Activated CD4-positive, alpha-beta T cell treated with anti-CD3 and anti-CD28 coated beads, Interleukin-2, amount 10 ng/mL, durations not matched to agents 7 days and 5 days (primary cell): Measurements from ENCODE around the gene ATXN7L3. TPM values are rescaled to one million over a fixed set of nuclear protein-coding genes. Genes with fewer than 3 reads are reported as not detected.

ENCODE experiments used
- CTCF ChIA-PET: fragments of 350-600 bp; sonication (Branson Sonifier 250); formaldehyde crosslinking; loops from one replicate; lab custom pipeline; 2021; ENCODE audit warnings: antibody characterized with exemption; lab: Charles Lee
- POLR2A ChIA-PET: fragments of 350-600 bp; sonication (Branson Sonifier 250); formaldehyde crosslinking; loops from one replicate; lab custom pipeline; 2021; ENCODE audit warnings: antibody characterized with exemption; lab: Charles Lee
- DNase-seq: peaks from one replicate; pipeline ENCODE4 v3.0.0-alpha.2; 2020
- H3K27ac Mint-ChIP-seq: one replicate; pipeline ENCODE4 v1.8.0; 2021; ENCODE audit warnings: mild to moderate bottlenecking, moderate library complexity, mixed read lengths
- H3K27me3 Mint-ChIP-seq: one replicate; pipeline ENCODE4 v1.8.0; 2021; ENCODE audit warnings: mixed read lengths
- H3K36me3 Mint-ChIP-seq: one replicate; pipeline ENCODE4 v1.8.0; 2021; ENCODE audit warnings: low read depth, mixed read lengths
- H3K4me1 Mint-ChIP-seq: one replicate; pipeline ENCODE4 v1.8.0; 2021; ENCODE audit warnings: mixed read lengths
- H3K4me3 Mint-ChIP-seq: one replicate; pipeline ENCODE4 v1.8.0; 2021; ENCODE audit warnings: mild to moderate bottlenecking, moderate library complexity, mixed read lengths
- H3K9me3 Mint-ChIP-seq: one replicate; pipeline ENCODE4 v1.8.0; 2021; ENCODE audit warnings: mixed read lengths
- total RNA-seq, 2 experiments: library from RNA; stranded (reverse); gene quantifications; one replicate each; pipeline ENCODE4 v1.2.3, GENCODE V29; 2021

ATXN7L3 gene
- total RNA-seq, 2 experiments from 2014 or later: 110 to 112 TPM

DNA sequence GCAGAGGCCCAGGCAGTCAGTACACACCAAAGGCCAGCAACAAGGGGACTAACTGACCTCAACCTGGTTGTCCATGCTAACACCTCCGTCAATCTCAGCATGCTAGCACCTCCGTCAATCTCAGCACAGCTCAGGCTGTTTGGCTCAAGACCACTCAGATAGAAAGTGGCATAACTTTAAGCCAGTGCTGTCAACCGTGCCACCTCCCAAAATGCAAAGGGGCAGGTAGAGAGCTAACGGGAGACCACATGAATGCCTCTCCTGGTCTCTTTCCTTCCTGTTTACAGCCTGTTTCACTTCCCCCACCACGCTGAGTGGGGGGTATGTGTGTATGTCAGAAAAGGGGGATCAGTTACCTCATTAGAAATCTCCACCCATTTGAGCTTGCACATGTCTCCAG lies 16.5 kb upstream of the ATXN7L3 start:
- peak overlapping the region; percentile 88 for H3K4me3 Mint-ChIP-seq
- H3K4me1 Mint-ChIP-seq: peaks cover 45% of the 10 kb centered on the region
- peak overlapping the region; percentile 92 for H3K27ac Mint-ChIP-seq
- peaks cover 49% of the 10 kb centered on the region for H3K36me3 Mint-ChIP-seq
- DNase-seq: peak; percentile 72
- ChIA-PET POLR2A (interaction anchor here (0.6 to 1.1 kb wide), 2 partner anchors 12 to 18 kb away, joined by 3 to 4 read pairs; no protein-coding TSS in a partner anchor), CTCF (interaction anchor here (1.0 to 3.1 kb wide), 7 partner anchors 12 to 147 kb away, joined by 3 to 15 read pairs (median 5); partner anchors contain the start of genes FAM171A2 and GRN)
- no peaks in the 10 kb centered on the region for H3K9me3 Mint-ChIP-seq
- no peaks in the 10 kb centered on the region for H3K27me3 Mint-ChIP-seq

- peaks cover 52% of the 10 kb centered on the region for H3K4me1 Mint-ChIP-seq
- POLR2A ChIA-PET: no interaction called here
- CTCF ChIA-PET: interaction anchor here (0.9 to 1.4 kb wide), 3 partner anchors 9 to 135 kb away, joined by 3 read pairs; no protein-coding TSS in a partner anchor
- H3K27me3 Mint-ChIP-seq: no peaks in the 10 kb centered on the region
- H3K9me3 Mint-ChIP-seq: no peaks in the 10 kb centered on the region
- H3K27ac Mint-ChIP-seq: peak overlapping the region; percentile 92
- no peak for DNase-seq
- H3K4me3 Mint-ChIP-seq: peak overlapping the region; percentile 19
- H3K36me3 Mint-ChIP-seq: peaks cover 51% of the 10 kb centered on the region
These were observed 15.2 kb upstream of the ATXN7L3 start for GRCh38 chr17:44214896-44215295.

DNA sequence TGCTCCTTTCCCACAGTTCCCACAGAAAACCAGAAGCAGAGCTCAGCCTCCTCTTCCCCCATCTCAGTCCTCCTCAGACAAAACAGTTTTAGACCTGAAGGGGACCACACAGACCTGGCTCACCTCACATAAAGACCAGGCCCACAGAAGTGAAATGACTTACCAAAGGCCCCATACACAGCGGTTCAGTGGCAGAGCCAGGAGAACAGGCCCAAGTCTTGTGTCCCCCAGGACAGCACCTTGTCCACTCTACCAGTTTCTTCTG lies 14.5 kb upstream of the ATXN7L3 start:
- ChIA-PET POLR2A (no interaction called here), CTCF (interaction anchor here (0.7 to 0.9 kb wide), 2 partner anchors 117 to 131 kb away, joined by 3 read pairs; partner anchors contain the start of gene GRN)
- H3K9me3 Mint-ChIP-seq: no peaks in the 10 kb centered on the region
- H3K36me3 Mint-ChIP-seq: peaks cover 57% of the 10 kb centered on the region
- DNase-seq: no peak
- no peaks in the 10 kb centered on the region for H3K27me3 Mint-ChIP-seq
- H3K4me1 Mint-ChIP-seq: peaks cover 60% of the 10 kb centered on the region
- H3K27ac Mint-ChIP-seq: peak overlapping the region; percentile 74
- no peak overlapping the region for H3K4me3 Mint-ChIP-seq

DNA sequence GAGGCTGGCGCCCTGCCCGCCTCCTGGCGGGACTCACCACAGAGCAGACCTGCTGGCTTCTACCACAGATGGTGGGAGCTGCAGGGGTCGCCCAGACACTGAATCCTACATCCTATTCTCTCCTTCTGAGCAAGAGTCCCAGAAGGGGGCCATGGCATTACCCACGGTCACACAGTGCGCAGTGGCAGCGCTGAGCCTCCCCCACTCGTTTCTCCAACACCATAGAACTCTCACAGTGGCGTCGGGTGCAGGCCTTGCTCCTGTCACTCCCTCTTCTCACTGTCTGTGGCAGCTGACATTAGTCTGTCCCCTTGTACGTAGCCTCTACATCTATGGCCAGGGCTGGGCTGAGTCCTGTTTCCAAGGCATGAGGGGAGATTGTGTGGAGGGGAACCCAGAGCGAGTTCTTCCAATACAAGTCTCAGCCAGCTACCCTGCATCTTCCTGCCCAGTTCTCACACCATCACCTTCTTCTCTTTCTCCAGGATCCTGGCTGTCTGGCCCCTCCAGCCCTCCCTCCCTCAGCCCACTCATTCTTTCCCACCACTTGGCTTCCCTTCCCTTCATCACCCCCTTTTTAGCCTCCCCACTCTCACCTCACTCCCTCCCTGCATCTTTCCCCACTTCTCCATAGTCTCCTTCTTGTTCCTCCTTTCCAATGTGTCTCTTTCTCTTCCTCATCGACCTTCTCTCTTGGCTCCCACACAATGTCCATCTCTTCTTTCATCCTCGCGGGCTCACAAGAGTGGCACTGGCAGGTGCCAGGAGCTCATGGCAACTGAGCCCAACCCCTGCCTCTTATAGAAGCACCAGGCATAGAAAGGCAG lies 13.9 kb upstream of the ATXN7L3 start:
- H3K27ac Mint-ChIP-seq: peak overlapping the region; percentile 74
- no peaks in the 10 kb centered on the region for H3K9me3 Mint-ChIP-seq
- no peak for DNase-seq
- ChIA-PET CTCF (interaction anchor here (0.6 to 0.9 kb wide), 4 partner anchors 10 to 132 kb away, joined by 3 to 5 read pairs (median 4); partner anchors contain the start of gene GRN), POLR2A (no interaction called here)
- H3K36me3 Mint-ChIP-seq: peaks cover 60% of the 10 kb centered on the region
- H3K27me3 Mint-ChIP-seq: no peaks in the 10 kb centered on the region
- H3K4me3 Mint-ChIP-seq: no peak overlapping the region
- peaks cover 60% of the 10 kb centered on the region for H3K4me1 Mint-ChIP-seq

GRCh38 chr17:44212507-44213402 lies 13.1 kb upstream of the ATXN7L3 start:
- POLR2A ChIA-PET: no interaction called here
- Mint-ChIP-seq H3K4me3 (no peak overlapping the region), H3K27ac (peak overlapping the region; percentile 79), H3K4me1 (peaks cover 66% of the 10 kb centered on the region), H3K9me3 (no peaks in the 10 kb centered on the region), H3K36me3 (peaks cover 66% of the 10 kb centered on the region), H3K27me3 (no peaks in the 10 kb centered on the region)
- CTCF ChIA-PET: interaction anchor here (0.6 to 2.0 kb wide), 4 partner anchors 12 to 114 kb away, joined by 3 to 8 read pairs (median 4); no protein-coding TSS in a partner anchor
- DNase-seq: no peak

- H3K4me3 Mint-ChIP-seq: no peak overlapping the region
- peak overlapping the region; percentile 50 for H3K27ac Mint-ChIP-seq
- POLR2A ChIA-PET: no interaction called here
These were observed 11.9 kb upstream of the ATXN7L3 start for GRCh38 chr17:44211281-44212265.

GRCh38 chr17:44210342-44211192 lies 10.9 kb upstream of the ATXN7L3 start:
- peaks cover 53% of the 10 kb centered on the region for H3K4me1 Mint-ChIP-seq
- H3K27me3 Mint-ChIP-seq: no peaks in the 10 kb centered on the region
- H3K4me3 Mint-ChIP-seq: peak overlapping the region; percentile 56
- CTCF ChIA-PET: interaction anchor here (0.6 to 3.4 kb wide), 55 partner anchors 10 to 657 kb away, joined by 3 to 56 read pairs (median 4); partner anchors contain the start of genes ATXN7L3, FAM171A2, GRN and HDAC5
- POLR2A ChIA-PET: interaction anchor here (0.6 to 1.7 kb wide), 5 partner anchors 8 to 123 kb away, joined by 3 to 6 read pairs (median 5); partner anchors contain the start of gene ATXN7L3
- peak; percentile 90 for DNase-seq
- H3K9me3 Mint-ChIP-seq: no peaks in the 10 kb centered on the region
- H3K27ac Mint-ChIP-seq: peak overlapping the region; percentile 88
- H3K36me3 Mint-ChIP-seq: peaks cover 60% of the 10 kb centered on the region

More at GRCh38 chr17:44211281-44212265, 11.9 kb upstream of the ATXN7L3 start:
- H3K36me3 Mint-ChIP-seq: peaks cover 64% of the 10 kb centered on the region
- DNase-seq: no peak
- H3K9me3 Mint-ChIP-seq: no peaks in the 10 kb centered on the region
- no peaks in the 10 kb centered on the region for H3K27me3 Mint-ChIP-seq
- CTCF ChIA-PET: interaction anchor here (0.8 to 3.4 kb wide), 20 partner anchors 9 to 311 kb away, joined by 3 to 56 read pairs (median 8); partner anchors contain the start of genes ATXN7L3, FAM171A2, TMUB2 and UBTF
- peaks cover 63% of the 10 kb centered on the region for H3K4me1 Mint-ChIP-seq

DNA sequence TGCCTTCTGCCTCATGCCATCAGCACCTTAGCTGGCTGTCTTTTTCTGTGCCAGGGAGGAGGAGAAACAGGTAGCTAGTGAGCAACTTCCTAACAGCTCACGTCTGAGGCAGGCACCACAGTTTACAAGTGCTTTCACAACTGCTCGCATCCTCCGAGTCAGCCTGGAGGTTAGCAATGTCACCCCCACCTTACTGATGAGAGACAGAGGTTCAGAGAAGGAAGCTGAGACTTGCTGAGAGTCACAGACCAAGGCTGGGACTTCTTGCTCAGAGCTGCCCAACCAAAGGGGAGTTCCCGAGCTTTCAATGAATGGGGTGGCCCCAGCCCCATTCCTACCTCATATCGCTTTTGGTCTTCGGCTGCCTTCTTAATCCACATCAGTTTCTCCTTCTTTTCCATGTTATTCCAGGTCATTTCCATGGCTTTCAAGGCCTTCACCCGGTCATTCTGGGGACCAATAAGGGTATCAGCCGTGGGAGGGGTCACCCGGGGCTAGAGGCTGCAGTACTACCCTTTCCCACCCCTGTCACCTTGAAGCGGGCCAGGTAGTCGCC lies 10.2 kb upstream of the ATXN7L3 start:
- POLR2A ChIA-PET: interaction anchor here (0.6 to 1.7 kb wide), 5 partner anchors 8 to 143 kb away, joined by 3 to 6 read pairs (median 4); partner anchors contain the start of gene ATXN7L3
- peaks cover 46% of the 10 kb centered on the region for H3K4me1 Mint-ChIP-seq

DNA sequence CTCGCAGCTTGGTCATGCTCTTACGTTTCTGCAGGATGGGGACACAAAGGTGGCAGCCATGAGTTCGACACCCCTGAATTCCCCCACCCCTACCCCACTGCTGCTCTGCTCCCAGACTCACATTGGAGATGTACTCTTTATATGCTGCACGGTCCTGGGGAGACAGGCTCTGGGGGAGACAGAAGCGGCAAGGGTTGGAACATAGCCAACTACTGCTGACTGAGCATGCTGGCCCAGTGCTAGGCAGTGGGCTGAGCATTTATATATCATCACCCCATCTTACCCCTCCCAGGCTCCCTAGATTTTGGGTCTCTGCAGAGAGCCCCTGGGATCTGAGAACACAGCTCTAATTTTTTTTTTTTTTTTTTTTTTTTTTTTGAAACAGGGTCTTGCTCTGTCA lies 8.1 kb upstream of the ATXN7L3 start:
- no peak for DNase-seq
- Mint-ChIP-seq H3K36me3 (peaks cover 40% of the 10 kb centered on the region), H3K4me3 (no peak overlapping the region), H3K4me1 (peaks cover 48% of the 10 kb centered on the region), H3K27me3 (no peaks in the 10 kb centered on the region), H3K9me3 (no peaks in the 10 kb centered on the region), H3K27ac (no peak overlapping the region)
- ChIA-PET CTCF (no interaction called here), POLR2A (no interaction called here)

More for the DNA sequence above, 10.2 kb upstream of the ATXN7L3 start:
- no peak for DNase-seq
- Mint-ChIP-seq H3K27me3 (no peaks in the 10 kb centered on the region), H3K4me3 (peak overlapping the region; percentile 56), H3K9me3 (no peaks in the 10 kb centered on the region), H3K27ac (peak overlapping the region; percentile 88), H3K36me3 (peaks cover 53% of the 10 kb centered on the region)
- CTCF ChIA-PET: interaction anchor here (0.6 to 3.4 kb wide), 49 partner anchors 11 to 658 kb away, joined by 3 to 56 read pairs (median 5); partner anchors contain the start of genes ATXN7L3, FAM171A2, GRN and HDAC5

GRCh38 chr17:44207319-44207718 lies 7.6 kb upstream of the ATXN7L3 start:
- Mint-ChIP-seq H3K36me3 (peaks cover 40% of the 10 kb centered on the region), H3K27me3 (no peaks in the 10 kb centered on the region), H3K9me3 (no peaks in the 10 kb centered on the region), H3K4me3 (no peak overlapping the region), H3K27ac (no peak overlapping the region), H3K4me1 (peaks cover 51% of the 10 kb centered on the region)
- ChIA-PET CTCF (interaction anchor here (1.2 kb wide), 1 partner anchor 9 kb away, joined by 3 read pairs; no protein-coding TSS in a partner anchor), POLR2A (no interaction called here)
- no peak for DNase-seq
